GM19025 (cell line): ENCODE measurements around the gene TSLP.

ENCODE experiments used
- ATAC-seq: cut with Tn5 transposase; IDR thresholded peaks from one replicate; pipeline ENCODE4 v1.9.1; 2021; ENCODE audit warnings: mild to moderate bottlenecking, low read depth, moderate library complexity; ENCODE audit not compliant: unreplicated experiment

Gene TSLP

GRCh38 chr5:111092062-111092853 is 20.7 kb downstream of the TSLP start, which contains the start of gene WDR36:
TSS of gene WDR36 (plus strand) at chr5:111092348. CDS start at chr5:111092457, 109 bp downstream.
- peak; percentile 92 for ATAC-seq

DNA sequence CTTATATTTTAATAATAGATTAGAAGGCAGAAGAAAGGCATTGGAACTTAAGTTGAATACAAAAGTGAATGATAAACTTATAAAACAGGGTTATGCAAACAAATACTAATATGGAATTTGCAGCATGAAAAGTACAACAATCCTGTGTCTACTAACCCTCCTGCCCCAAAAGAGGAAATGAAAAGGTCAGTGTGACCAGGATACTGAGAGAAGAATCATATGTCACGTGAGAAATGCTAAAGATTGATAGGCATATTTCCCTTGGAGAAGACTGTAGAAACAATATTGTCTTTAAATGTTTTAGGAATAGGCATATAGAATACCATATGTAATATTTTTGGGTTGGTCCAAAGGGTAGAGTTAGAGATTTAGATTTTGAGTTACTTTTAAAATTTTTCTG is 24.5 kb downstream of the TSLP start:
- no peak for ATAC-seq

DNA sequence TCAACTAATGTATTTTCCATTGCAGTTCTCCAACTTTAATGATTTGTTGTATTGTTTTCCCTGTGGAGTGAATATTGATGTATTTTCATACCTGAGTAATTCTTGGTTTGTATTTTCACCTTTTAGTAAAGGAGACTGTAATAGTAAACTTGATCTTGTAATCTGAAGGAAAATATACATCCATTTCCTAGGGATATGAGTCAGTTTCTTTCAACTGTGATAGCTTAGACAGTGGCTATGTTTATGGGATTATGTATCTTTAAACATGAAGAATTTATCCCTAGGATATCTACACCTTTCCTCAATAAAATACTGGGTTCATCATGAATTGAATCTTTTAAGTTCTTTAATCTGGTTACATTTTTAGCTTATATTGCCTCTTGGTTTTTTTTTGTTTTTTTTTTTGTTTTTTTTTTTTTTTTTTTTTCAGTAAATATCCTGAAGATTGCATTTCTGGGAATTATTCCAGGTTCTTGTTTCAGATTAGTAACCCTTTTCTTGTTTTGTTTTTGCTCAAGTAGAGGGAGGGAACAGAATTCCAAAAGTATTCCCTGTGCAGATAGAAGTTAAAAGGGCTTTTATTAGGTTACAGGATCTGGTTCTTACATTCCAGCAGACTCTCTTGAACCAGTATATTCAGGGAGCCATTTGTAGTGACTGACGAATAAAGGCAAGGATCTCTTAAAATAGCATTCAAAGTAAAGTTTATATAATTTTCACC is 27.7 kb downstream of the TSLP start:
- no peak for ATAC-seq

DNA sequence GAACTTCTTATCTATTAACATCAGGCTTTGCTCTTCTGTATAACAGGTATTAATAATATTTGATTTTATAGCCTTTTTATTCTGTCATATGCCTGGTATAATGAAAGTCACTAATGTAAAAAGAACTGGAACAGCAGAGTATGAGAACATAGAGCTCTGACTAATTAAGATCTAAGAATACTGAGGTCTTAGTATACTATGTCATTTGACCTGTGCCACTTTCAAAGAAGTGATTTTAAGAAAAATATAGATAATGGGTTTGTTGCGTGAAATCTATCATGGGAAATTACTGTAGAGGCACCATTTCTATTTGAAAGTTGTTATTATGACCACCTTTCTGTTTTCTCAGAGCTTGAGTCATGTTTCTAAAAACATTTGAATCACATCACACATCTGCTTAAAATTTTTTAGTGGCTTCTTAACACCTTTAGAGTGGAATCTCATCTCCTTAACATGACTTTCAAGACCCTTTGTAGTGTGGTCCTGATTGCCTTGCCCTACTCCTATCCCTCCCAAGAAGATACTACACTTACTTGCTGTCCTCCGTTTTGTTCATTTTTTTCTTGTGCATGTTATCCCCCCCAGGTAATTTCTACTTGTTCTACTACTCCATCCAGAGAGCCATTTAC is 34.9 kb downstream of the TSLP start:
- no peak for ATAC-seq

GRCh38 chr5:111107371-111107770 is 35.9 kb downstream of the TSLP start:
- ATAC-seq, result no peak

DNA sequence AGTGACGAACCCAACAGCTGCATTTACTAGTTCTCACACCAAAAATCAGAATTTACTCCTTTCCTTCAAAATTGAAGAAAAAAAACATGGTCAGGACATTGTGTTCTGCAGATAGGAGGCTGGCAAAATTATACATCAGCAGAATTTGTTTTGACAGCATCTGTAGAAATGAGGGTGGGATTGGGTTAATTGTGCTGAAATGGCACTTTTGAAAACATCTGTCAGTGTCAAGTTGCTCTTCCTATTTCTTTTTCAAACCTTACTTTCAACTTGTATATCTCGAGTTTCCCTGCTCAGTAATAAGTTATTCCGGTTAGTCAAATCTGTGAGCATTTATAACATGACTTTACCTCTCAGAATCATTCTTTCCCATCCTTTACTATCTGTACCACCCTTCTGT is 40.4 kb downstream of the TSLP start:
- ATAC-seq, result no peak

- ATAC-seq, result no peak
Measured at GRCh38 chr5:111113678-111114077, 42.2 kb downstream of the TSLP start.

DNA sequence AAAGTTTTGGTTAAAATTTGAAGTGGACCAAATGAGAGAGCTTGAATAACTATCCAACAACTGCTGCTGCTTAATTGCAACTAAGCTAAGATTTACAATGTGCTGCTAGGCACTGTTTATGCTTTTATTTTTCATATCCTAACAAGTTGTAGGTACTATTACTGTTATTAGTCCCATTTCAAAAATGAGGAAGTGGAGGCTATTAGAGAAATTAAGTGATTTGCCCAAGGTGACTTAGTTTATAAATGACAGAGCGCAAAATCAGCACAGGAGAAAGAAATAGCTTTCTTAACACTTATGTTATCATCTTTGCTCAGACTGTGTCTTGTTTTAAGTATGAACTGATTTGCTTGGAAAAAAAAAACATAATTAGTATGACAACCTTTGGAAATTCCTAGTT is 43.7 kb downstream of the TSLP start:
- no peak for ATAC-seq

DNA sequence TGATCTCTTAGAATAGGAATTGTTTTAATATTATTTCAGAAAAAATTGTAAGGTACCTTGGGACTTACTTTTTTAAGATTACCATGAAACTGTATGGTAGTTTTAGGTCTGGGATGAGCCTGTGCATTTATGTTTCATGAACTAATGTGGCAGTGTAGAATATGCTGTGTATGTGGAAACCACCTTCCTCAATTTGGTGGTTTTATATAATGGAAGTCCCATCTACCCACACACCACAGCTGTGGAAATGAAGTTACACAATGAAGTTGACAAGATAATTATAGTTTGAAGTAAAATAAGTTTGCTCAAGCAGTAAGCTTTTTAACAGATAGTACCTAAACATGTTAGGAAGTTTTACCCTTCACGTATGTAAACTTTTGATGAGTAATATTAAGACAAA is 45.0 kb downstream of the TSLP start:
- no peak for ATAC-seq

GRCh38 chr5:111117136-111117535 is 45.6 kb downstream of the TSLP start:
- no peak for ATAC-seq

DNA sequence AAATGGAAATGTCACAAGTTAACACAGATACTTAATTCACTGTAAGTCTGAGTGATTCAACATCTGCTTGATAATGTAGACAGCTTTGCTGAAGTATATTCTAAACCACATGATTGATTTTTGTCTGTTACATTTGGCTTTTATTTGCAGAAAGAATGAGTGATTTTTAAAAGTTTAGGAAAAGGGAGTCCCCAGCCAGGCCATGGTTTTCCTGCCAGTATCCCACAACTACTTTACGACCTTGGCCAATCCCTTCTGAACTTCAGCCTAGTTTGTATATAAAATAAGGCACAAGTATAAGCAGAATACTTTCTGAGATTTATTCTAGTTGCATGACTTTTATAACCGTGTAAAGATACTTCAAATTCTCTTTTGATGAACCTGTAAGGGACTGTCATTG is 47.7 kb downstream of the TSLP start:
- ATAC-seq, result no peak

DNA sequence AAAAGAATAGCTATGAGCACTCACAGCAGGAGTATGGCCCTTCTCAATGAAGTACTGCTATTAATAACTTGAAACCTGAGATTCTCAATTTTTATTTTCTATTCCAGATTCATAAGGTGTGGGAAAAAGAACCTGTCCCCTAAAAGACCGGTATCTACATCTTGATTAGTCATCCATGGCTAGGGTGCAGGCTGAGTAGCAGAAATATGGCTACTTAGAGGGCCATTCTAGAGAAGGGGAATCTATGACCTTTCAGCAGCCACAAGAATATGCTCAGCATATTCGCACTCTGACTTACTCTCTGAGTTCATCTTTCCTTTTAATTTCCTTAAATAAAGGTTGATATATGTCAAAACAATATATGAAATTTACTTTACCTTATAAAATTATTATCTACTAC is 48.3 kb downstream of the TSLP start:
- ATAC-seq, result no peak

DNA sequence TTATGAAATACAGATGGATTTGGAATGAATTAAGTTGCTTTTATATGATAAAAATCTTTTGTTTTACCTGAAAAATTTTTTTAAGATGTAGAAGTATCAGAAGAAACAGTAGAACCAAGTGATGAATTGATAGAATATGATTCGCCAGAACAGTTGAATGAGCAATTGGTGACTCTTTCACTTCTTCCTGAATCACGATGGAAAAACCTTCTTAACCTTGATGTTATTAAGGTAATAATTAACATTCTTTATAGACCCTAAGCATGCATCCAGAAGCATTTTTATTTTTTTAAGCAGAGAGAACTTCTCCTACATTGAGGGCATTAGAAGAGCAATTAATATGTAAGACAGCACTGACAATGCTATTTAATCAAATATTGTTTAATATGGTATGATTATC is 49.4 kb downstream of the TSLP start:
- ATAC-seq, result no peak

DNA sequence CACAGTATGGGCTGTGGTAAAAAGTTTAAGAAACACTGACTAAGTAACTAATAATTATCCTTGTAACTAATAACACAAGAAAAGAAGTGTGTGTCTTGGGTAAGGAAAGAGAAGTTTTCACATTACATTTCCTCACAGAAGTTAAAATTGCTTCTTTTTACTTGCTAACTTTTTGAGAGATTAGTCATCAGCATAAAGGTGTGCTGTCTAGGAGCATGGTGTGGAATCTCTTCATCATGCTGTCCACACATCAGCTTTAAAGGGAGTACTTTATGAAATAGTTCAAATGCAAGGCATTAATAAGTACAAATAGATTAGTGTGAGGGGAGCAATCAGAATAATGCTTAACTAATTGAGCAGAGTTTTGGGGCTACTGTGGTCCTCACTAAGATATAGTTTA is 50.4 kb downstream of the TSLP start:
- no peak for ATAC-seq

- ATAC-seq, result no peak
Measured at GRCh38 chr5:111122398-111122797, 50.9 kb downstream of the TSLP start.

GRCh38 chr5:111124793-111125192 is 53.3 kb downstream of the TSLP start:
- ATAC-seq, result no peak

- ATAC-seq, result no peak
Measured at GRCh38 chr5:111126896-111127295, 55.4 kb downstream of the TSLP start.
